ENCODE data around the gene KIAA1328. TPM values are rescaled to one million over a fixed set of nuclear protein-coding genes. Genes with fewer than 3 reads are reported as not detected.

Gene KIAA1328
- total RNA-seq, 1 experiment from 2014 or later = 4.9 TPM

- H3K36me3 Mint-ChIP-seq (ENCODE audit: insufficient read depth, unreplicated experiment) = no peaks in the 10 kb centered on the region
- intact Hi-C loops (cut with micrococcal nuclease; ENCODE audit: unreplicated experiment) = no loop called here
- no peak for TF ChIP-seq CTCF (IDR thresholded peaks at IDR 0.05; ENCODE audit: insufficient read depth in 1 of 2, low read depth in 1 of 2, low read length in 1 of 2, severe bottlenecking in 1 of 2, unreplicated experiment in 1 of 2)
These were observed 355.4 kb downstream of the KIAA1328 start for GRCh38 chr18:37184209-37184868.

GRCh38 chr18:37188016-37188791, 359.3 kb downstream of the KIAA1328 start:
- no peak for TF ChIP-seq CTCF (IDR thresholded peaks at IDR 0.05; ENCODE audit: insufficient read depth in 1 of 2, low read depth in 1 of 2, low read length in 1 of 2, severe bottlenecking in 1 of 2, unreplicated experiment in 1 of 2)
- peaks cover 8% of the 10 kb centered on the region for H3K4me1 Mint-ChIP-seq (ENCODE audit: low read depth, unreplicated experiment)
- H3K4me3 Mint-ChIP-seq (ENCODE audit: unreplicated experiment) = no peak overlapping the region
- no peaks in the 10 kb centered on the region for H3K27me3 Mint-ChIP-seq (ENCODE audit: insufficient read depth, unreplicated experiment)
- DNase-seq = no peak
- H3K27ac Mint-ChIP-seq (ENCODE audit: unreplicated experiment) = no peak overlapping the region
- no peaks in the 10 kb centered on the region for H3K27me3 ChIP-seq (replicated peaks; ENCODE audit: control insufficient read depth, insufficient read depth, low read length)
- no peaks in the 10 kb centered on the region for H3K9me3 Mint-ChIP-seq (ENCODE audit: unreplicated experiment)
- no peaks in the 10 kb centered on the region for H3K36me3 Mint-ChIP-seq (ENCODE audit: insufficient read depth, unreplicated experiment)
- POLR2A ChIA-PET = no interaction called here
- H3K36me3 ChIP-seq (ENCODE audit: control insufficient read depth, insufficient read depth, low read length) = no peaks in the 10 kb centered on the region
- intact Hi-C loops (cut with micrococcal nuclease; ENCODE audit: unreplicated experiment) = no loop called here
- CTCF ChIA-PET = no interaction called here
- no peak overlapping the region for H3K4me3 ChIP-seq (ENCODE audit: low read depth, low read length)
- H3K4me1 ChIP-seq = no peaks in the 10 kb centered on the region
- no TSS peak for BruUV-seq (replicated peaks)
- no peaks in the 10 kb centered on the region for H3K9me3 ChIP-seq

More at GRCh38 chr18:37184209-37184868, 355.4 kb downstream of the KIAA1328 start:
- DNase-seq = no peak
- no peak overlapping the region for H3K4me3 ChIP-seq (ENCODE audit: low read depth, low read length)
- H3K4me1 ChIP-seq = no peaks in the 10 kb centered on the region
- H3K36me3 ChIP-seq (ENCODE audit: control insufficient read depth, insufficient read depth, low read length) = no peaks in the 10 kb centered on the region
- no peak overlapping the region for H3K4me3 Mint-ChIP-seq (ENCODE audit: unreplicated experiment)
- H3K27me3 Mint-ChIP-seq (ENCODE audit: insufficient read depth, unreplicated experiment) = no peaks in the 10 kb centered on the region
- no peaks in the 10 kb centered on the region for H3K9me3 Mint-ChIP-seq (ENCODE audit: unreplicated experiment)
- H3K27me3 ChIP-seq (replicated peaks; ENCODE audit: control insufficient read depth, insufficient read depth, low read length) = no peaks in the 10 kb centered on the region
- POLR2A ChIA-PET = no interaction called here
- BruUV-seq (replicated peaks) = no TSS peak
- CTCF ChIA-PET = no interaction called here
- H3K9me3 ChIP-seq = no peaks in the 10 kb centered on the region
- H3K4me1 Mint-ChIP-seq (ENCODE audit: low read depth, unreplicated experiment) = peaks cover 8% of the 10 kb centered on the region
- no peak overlapping the region for H3K27ac Mint-ChIP-seq (ENCODE audit: unreplicated experiment)

- no peak for TF ChIP-seq CTCF (IDR thresholded peaks at IDR 0.05; ENCODE audit: insufficient read depth in 1 of 2, low read depth in 1 of 2, low read length in 1 of 2, severe bottlenecking in 1 of 2, unreplicated experiment in 1 of 2)
- H3K9me3 Mint-ChIP-seq (ENCODE audit: unreplicated experiment) = no peaks in the 10 kb centered on the region
- H3K9me3 ChIP-seq = no peaks in the 10 kb centered on the region
- H3K27me3 ChIP-seq (replicated peaks; ENCODE audit: control insufficient read depth, insufficient read depth, low read length) = no peaks in the 10 kb centered on the region
- H3K4me3 Mint-ChIP-seq (ENCODE audit: unreplicated experiment) = no peak overlapping the region
- BruUV-seq (replicated peaks) = no TSS peak
- POLR2A ChIA-PET = no interaction called here
- H3K4me1 ChIP-seq = no peaks in the 10 kb centered on the region
- H3K4me1 Mint-ChIP-seq (ENCODE audit: low read depth, unreplicated experiment) = no peaks in the 10 kb centered on the region
- no peak overlapping the region for H3K4me3 ChIP-seq (ENCODE audit: low read depth, low read length)
- H3K27ac Mint-ChIP-seq (ENCODE audit: unreplicated experiment) = no peak overlapping the region
- intact Hi-C loops (cut with micrococcal nuclease; ENCODE audit: unreplicated experiment) = no loop called here
- H3K36me3 ChIP-seq (ENCODE audit: control insufficient read depth, insufficient read depth, low read length) = no peaks in the 10 kb centered on the region
- no peaks in the 10 kb centered on the region for H3K36me3 Mint-ChIP-seq (ENCODE audit: insufficient read depth, unreplicated experiment)
- no peak for DNase-seq
- H3K27me3 Mint-ChIP-seq (ENCODE audit: insufficient read depth, unreplicated experiment) = no peaks in the 10 kb centered on the region
- CTCF ChIA-PET = no interaction called here
These were observed 370.8 kb downstream of the KIAA1328 start for GRCh38 chr18:37199741-37200140.

All from Caco-2 (cell line).